Left ventricle myocardium superior (tissue), 1 donor: Measurements from ENCODE around the gene DYNLT1. TPM values are rescaled to one million over a fixed set of nuclear protein-coding genes. Genes with fewer than 3 reads are reported as not detected.
"Not testable (repeated sequence)": the region's sequence is repeated elsewhere in the genome, so short reads cannot be mapped to it uniquely, and the experiment has no call there.

Source experiments
- ATAC-seq: fragments of 200-7000 bp; cut with Tn5 transposase; one replicate; pipeline ENCODE4 v1.9.1; 2020; ENCODE audit warnings: mild to moderate bottlenecking, moderate library complexity
- DNase-seq: peaks from one replicate; pipeline ENCODE4 v3.0.0-alpha.2; 2020
- intact Hi-C: fragments of 100-400 bp; cut with micrococcal nuclease; formaldehyde crosslinking; loops from one replicate; pipeline ENCODE4 v1.11.0; 2022
- total RNA-seq: library from RNA; stranded (reverse); fragmentation: NEBNext Ultra II Directional; extraction: Animal tissue kit (Norgen Biotek cat#: 25700); gene quantifications from one replicate; pipeline ENCODE4 v1.2.1, GENCODE V29; 2021
- donor health status: DM: no; HTN: yes; CAD: no; lungs with severe emphysema.

The DYNLT1 gene
- total RNA-seq, 1 donor from 2014 or later: 130 TPM

DNA sequence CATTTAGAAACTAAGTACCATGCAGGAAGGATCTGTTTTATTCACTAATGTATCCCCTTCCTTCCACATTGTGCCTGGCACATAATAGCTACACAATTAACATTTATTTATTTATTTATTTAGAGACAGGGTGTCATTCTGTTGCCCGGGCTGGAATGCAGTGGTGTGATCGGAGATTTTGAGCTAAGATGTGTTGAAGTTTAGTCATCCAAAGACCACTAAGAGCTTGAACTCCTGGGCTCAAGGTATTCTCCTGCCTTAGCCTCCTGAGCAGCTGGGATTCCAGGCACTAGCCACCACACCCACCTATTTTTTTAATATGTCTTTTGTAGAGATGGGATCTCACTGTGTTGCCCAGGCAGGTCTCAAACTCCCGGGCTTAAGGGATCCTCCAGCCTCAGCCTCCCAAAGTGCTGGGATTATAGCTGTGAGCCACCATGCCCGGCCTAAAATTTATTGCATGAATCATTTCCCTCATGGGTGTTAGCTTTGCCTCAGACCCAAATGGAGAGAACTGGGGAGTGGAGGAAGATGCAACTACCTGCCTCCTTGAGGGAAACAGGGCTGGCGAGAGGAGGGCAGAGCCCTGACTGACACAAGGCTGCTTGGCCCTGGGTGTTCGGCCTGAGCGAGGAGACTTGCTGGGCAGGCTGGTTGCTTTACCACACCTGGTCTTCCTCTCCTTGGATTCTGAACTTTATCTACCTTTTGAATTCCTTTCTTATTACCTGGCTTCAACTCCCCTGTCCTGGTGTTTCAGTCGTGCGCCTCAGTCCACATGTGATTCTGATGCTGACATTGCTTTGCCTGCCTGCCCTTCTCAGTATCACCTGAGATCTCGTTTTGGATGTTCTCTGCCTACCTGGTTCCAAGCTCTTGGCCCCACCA is 1.7 kb upstream of the DYNLT1 start:
- DNase-seq: no peak
- no peak for ATAC-seq
- intact Hi-C loops: no loop called here

DNA sequence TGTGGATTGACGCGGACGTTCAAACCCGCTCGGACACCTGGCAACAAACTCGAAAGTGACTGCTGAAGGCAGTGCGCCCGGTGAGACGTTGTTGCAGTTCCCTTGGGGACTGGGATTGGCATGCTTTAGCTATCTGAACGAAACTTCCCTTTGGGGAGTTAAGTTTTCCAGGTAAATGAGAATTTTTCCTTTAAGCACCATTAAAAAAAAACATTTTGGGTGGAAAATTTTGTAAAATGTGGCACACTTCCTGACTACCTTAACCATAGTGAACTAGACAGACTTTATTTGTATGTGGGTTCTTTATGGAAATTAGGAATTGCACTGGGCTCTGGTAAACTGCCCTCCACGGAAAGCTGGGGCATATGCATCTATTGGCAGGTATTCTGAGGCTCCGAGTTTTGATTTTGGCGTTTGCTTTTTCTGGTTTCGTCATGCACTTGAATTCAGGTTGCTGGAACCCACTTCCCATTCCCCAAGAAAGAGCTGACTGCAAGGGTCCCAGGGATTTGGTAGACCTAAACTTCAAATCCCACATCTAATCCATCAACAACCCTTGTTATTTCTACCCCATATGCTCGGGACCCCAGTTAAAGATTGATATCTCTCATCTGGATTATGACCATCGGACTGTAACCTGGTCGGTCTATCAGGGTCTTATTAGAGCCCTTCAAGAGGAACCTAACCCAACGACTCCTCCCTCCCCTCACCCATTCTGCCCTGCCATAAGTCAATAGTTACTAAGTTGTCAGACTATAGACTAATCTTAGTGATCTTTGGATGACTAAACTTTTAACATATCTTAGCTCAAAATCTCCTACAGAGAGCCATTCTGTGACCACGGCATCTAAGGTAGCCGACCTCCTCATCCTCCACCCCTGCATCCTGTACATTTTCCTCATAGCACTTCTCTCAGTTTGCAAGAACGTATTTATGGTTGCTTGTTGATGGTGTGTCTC is 800 bp upstream of the DYNLT1 start:
- DNase-seq: no peak
- no peak for ATAC-seq
- intact Hi-C loops: no loop called here

DNA sequence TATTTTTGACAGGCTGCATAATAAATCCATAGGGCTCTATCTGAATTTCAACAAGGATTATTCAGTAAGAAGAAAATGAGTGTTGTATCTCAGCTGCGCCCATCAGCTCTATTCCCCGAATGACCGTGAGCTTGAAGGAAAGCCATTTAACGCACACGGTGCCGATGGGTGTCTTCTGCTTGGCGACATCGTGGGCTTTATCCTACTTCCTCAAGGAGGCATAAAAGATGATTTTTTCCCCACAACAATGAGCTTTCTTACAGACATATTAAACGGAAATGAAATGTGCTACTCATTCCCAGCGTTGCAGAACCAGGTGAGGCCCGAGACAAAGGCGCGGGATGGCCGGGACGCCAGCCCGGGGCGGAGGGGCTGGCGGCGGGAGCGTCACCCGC is 710 bp downstream of the DYNLT1 start:
- no peak for ATAC-seq
- no peak for DNase-seq
- intact Hi-C loops: no loop called here

DNA sequence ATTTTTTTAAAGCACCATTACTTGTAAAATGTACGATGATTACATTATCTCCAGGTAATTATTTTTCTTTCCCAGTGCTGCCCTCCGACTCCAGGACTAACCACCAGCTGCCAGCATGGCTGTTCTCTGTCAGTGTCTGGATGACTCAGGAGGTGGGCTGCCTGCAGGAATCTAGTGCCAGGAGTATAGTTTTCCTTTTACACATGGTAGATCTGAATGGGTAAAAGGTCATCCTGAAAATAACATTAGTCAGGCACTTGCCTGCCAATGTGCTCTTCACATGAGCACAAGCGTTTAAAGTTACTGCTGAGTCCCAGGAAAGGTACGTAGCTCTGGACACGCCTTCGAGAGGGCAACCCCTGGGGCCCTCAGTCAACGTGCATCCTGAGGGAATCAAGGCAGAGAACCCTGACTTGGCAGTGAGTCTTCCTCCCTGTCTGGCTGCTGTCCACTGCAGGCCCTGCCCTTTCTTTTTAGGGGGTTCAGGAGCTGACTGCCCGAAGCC is 2.4 kb downstream of the DYNLT1 start:
- peak; percentile 50 for DNase-seq
- intact Hi-C loops: no loop called here
- peak; percentile 50 for ATAC-seq

DNA sequence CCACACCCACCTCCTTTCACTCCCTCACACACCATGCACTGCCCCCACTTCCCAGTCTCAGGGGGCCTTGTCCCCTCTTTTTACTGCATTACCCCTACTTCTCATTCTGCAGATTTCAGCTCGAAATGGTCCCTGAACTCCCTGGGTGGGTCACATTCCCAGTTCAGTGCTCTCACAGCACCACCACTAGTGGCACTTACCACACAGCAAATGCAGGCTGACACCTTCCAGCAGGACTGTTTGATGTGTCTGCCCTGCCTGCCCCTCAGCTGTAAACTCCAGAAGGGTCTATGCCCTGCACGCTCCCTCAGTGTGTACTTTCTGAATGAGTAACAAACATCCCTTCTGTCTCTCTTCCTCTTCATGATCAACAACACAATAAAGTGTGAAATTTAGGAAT is 4.0 kb downstream of the DYNLT1 start:
- DNase-seq: no peak
- intact Hi-C loops: no loop called here
- no peak for ATAC-seq

DNA sequence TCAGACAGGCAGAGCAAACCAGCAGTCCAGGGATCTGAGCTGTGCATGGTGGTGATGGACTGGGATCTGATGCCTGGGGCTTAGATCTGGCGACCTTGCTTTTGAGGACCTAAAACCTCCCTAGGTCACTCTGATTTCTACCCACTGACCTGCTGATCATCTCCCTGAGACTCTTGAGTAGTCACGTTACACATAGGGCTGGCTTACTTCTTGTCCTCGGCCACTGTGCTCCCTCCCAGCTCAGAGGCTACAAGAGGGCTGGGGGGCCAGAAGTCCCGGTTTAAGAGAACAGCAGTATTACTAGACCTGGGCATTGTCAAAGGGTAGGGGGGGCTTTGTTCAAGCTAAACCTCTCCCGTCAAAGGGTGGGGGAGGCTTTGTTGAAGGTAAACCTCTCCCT is 5.5 kb downstream of the DYNLT1 start:
- ATAC-seq: no peak
- DNase-seq: no peak
- intact Hi-C loops: no loop called here

DNA sequence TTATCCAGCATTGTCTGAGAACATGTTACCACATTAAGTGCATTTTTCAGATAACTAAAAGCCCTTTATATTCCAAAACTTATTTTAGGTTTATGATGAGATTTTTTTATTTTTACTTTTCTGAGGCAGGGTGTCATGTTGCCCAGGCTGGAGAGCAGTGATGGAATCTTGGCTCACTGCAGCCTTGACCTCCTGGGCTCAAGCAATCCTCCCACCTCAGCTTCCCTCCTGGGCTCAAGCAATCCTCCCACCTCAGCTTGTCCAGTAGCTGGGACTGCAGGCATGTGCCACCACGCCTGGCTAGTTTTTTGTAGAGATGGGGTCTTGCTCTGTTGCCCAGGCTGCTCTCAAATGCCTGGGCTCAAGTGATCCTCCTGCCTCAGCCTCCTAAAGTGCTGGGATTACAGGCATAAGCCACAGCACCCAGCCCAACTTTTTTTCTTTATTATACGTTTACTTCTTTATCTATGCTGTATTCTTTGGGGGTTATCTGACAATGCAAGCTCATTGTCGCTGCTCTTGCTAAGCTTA is 6.2 kb downstream of the DYNLT1 start:
- intact Hi-C loops: no loop called here
- no peak for DNase-seq
- ATAC-seq: peak; percentile 26

DNA sequence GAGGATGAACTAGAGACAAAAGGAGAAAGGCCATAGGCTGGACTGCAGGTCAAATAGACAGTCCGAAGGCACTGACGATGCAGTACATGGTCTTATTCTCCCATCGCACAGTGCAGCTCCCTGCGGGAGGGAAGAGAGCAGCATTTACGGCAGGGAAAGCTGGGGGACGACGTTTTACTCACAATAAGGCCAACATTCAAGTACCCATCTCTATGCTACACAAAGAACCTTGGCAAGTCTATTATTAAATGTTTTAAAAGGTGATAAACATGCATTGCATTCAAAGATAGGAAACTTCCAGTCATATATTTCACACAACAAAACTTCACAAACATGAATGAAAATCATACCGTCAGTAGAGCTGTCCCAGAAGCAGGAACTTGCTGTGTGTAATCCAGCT is 7.8 kb downstream of the DYNLT1 start:
- ATAC-seq (no peak), DNase-seq (no peak)
- intact Hi-C loops: no loop called here

DNA sequence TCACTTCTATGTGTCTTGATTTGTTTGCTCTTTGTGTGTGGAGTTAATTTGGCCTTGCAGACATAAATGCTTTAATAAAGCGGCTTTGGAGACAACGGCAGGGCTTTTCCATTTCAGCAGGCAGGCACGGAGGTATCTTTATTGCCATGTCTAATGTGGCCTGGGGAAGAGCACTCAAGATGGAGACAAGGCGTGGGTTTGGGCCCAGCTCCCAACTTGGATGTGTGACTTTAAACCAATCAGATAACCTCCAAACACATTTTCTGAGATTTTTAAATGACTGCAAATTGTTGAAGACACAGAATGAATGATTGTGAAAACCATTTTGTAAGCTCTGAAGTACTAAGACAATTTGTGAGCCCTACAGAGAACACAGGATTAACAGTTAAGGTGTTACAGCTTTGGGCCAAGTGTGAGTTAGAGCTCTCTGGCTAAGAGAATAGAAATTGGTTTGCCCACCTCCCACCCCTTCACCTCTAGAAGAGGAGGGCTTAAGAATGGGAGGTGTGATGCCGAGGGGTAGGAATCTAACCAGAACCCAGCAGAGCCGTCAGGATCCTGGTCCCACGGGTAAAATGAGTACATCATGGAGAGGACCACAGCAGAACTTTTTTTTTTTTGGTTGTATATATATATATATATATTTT is 9.0 kb downstream of the DYNLT1 start:
- ATAC-seq: no peak
- intact Hi-C loops: no loop called here
- DNase-seq: no peak

DNA sequence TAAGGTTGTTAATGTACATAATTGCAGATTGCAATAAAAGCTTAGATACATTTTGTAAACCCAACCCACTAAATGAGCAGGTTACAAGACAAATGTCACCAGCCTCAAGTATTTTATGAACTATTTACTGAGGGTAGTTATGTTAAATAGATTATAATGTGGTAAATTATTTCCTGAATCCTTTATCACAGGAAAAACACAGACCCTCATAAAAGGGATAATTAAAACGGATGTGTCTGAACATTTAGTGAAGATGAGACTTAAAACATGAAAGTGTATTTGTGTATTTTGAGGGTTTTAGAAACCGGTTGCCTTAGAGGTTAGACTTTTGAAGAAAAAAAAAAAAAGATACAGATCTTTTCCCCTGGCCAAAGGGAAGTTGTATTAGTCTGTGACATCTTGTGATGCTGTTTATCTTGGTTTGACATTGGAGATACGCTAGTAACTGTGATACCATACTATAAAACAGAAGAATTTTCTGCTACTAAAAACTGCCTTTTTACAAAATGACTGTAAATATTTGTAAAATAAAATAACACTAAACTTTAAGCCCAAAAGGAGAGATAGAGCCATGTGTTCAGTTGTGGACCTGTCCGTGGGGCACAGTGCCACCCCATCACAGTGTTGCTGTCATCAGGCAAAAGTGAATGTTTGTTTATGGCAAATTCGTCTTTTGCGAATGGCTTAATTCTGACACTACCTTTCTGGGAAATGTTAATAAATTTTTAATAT is 9.7 kb downstream of the DYNLT1 start:
- intact Hi-C loops: no loop called here
- DNase-seq (no peak), ATAC-seq (no peak)

DNA sequence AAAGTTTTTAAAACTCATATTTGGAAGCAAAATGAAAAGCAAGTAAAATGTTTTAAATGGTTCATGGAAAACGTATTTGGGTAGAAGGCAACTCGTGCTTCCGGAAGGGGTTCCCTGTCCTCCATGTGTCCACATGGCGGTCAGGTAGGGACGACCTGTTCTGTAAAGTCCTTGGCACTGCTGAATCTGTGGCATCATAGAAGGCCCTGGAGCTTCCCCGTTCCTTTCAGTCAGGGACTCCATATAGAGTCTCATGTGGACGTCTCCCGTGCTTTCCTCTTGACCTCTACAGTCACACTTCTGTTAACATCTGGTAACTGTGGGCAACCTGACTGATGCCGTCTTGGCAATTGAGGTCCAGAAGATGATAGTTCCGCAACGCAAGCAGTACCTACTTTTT is 11.4 kb downstream of the DYNLT1 start:
- intact Hi-C loops: no loop called here
- no peak for DNase-seq
- ATAC-seq: no peak

DNA sequence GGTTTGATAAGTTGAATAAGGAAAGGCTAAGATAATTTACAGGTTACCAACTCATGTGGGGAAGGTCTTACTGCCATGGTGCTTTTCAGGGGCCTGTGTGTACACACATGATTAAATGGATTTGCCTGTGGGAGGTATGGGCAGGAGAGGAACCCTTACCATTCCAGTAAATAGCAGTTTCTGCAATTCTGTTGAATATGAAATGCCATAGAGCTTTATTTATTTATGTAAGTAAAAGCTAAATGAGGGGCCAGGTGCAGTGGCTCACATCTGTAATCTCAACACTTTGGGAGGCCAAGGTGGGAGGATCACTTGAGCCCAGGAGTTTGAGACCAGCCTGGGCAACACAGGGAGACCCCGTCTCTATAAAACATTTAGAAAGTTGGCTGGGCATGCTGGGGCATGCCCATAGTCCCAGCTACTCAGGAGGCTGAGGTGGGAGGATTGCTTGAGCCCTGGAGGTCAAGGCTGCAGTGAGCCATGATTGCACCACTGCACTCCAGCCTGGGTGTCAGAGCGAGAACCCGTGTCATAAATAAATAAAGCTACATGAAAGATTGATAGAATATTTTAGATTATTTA is 11.9 kb downstream of the DYNLT1 start:
- DNase-seq, ATAC-seq, intact Hi-C loops: not testable (repeated sequence)

DNA sequence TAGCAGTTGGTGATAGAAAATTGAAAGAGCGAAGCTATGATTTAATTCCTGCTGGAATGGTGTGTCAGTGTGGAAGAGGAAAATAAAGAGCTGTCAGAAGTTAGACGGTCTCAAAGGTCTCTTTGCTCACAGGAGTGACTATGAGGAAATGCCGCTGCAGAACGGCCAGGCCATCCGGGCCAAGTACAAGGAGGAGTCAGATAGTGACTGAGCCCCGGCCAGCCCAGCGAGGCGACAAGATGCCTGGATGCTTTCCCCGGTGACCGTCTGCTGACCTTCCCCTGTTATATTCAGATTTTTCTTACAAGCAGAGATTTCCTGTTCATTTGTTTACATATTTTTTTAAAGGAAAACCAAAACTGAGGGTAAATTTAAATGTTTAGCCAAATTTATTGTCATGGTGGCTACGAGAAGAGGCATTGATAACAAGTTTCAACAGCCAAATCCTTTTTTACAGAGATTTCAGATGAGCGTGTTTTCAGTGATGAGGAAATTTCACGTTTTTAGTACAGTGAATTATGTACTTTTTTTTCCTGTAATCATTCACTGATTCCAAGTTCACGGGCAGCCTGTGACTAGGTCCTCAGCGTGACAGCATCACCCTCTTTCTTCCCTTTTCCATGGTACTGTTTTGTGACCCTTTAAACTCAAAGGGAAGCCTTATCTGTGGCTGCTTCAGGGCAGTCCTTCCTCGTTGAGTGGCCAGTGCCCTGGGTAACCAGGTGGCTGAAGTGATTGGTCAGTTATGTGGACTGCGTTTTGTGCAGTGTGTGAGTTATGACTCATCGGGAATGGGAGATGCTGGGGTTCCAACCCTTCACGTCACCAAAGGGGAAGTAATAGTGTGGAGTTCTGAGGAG is 12.6 kb downstream of the DYNLT1 start:
- intact Hi-C loops: no loop called here
- ATAC-seq: peak; percentile 91
- peak; percentile 90 for DNase-seq

DNA sequence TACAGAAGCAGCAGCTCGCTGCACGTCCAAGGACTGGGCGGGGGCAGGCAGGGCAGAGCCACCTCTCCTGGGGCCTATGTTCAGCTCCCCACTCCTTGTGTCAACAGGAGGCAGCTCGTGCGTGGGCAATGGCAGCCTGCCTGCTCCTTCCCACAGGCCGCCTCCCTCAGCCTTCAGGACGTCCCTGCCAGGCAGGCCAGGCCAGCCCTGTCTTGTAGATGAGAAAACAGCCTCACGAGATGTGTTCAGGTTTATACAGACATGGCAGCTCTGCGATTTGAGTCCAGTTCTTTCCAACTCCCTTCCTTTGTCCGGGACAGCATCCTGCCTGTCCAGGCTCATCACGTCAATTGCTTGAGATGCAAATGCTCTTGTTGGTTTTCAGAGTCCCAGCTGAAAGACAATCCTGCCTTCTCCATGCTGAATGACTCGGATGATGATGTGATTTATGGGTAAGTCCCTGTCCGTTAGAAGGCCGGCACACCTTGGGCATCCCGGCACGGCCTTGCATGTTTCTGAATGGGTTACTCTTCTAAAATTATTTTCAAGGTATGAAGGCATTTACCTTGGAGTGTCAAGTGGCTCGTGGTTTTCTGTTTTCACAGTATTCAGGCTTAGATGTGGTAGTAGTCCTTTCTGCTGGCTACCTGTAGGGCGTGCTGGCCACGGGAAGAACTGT is 13.5 kb downstream of the DYNLT1 start:
- intact Hi-C loops: no loop called here
- ATAC-seq (peak; percentile 57), DNase-seq (peak; percentile 83)

DNA sequence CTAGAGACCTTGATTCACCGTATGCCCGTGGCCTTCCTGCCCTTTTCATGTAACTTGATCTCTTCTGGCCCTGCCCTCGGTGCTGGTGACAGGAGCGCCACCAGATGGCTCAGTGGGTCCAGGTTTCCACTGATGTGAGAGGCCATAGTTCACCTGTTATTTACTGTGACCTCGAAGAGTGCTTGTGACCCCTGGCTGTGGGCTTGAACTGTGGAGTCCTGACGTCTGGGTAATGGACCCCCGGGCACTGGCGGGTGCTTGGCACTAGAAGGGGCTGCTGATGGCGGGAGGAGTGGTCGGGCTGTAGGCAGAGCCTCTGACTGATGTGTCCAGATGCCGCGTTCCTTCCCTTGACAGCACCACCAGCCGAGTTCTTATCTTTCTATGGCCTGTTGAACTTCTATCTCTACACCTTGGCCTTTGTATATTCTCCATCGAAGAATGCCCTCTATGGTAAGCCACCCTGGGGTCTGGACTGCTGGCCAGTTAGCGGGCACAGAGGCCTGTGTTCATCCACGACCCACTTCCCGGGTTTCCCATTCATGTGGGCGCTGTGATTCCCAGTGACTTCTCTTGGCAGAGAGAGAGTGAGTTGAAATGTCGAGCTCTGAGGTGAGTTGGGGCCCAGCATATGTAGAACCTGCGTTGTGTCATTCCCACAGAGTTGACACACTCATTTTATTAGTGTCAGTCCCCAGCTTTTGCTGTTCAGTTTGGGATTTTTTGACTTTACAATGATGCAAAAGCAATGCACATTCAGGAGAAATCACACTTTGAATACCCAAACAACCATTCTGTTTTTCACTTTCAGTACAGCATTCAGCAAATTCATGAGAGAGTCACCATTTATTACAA is 14.9 kb downstream of the DYNLT1 start:
- peak; percentile 67 for DNase-seq
- peak; percentile 44 for ATAC-seq
- intact Hi-C loops: no loop called here

DNA sequence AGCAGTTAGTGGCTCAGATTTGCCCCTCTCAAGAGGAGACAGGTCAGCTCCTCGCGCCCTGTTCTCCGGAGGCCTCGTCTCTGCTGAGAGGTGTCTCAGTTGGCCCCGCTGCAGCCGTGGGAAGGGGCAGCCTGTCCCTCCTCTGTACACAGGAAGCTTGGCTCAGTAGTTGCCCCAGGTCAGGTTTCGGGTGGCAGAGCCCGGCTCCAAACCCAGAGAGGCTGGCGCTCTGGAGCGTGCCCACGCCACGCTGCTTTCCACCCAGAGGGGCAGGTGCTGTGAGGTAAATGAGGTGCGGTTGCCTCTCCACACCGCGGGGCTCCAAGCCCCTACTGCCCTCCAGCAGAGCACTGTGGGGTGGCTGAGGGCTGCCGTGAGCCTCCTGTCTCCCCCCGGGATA is 16.0 kb downstream of the DYNLT1 start:
- intact Hi-C loops: no loop called here
- DNase-seq (no peak), ATAC-seq (no peak)
